Daoy (cell line): ENCODE results near the gene DTD2. TPM values are rescaled to one million over a fixed set of nuclear protein-coding genes. Genes with fewer than 3 reads are reported as not detected.

Experiments
- DNase-seq: peaks from one replicate; pipeline ENCODE4 v3.0.0-alpha.2; 2015; ENCODE audit warnings: low read depth
- total RNA-seq: library from RNA; depleted of rRNA; stranded (reverse); fragments of >200 nt; shearing (Covaris generic); gene quantifications from 2 replicates; pipeline ENCODE4 v1.2.3, GENCODE V29; 2014; rRNA removed

The DTD2 gene
- total RNA-seq, 1 experiment from 2014 or later = 39.5 TPM

- no peak for DNase-seq
Observed at GRCh38 chr14:31405599-31406232, 51.6 kb downstream of the DTD2 start.

- no peak for DNase-seq
Observed at GRCh38 chr14:31405106-31405505, 52.2 kb downstream of the DTD2 start.

- DNase-seq = no peak
Observed at GRCh38 chr14:31403707-31404106, 53.6 kb downstream of the DTD2 start.

- no peak for DNase-seq
Observed at GRCh38 chr14:31402764-31403439, 54.4 kb downstream of the DTD2 start.

GRCh38 chr14:31401369-31401932, 55.9 kb downstream of the DTD2 start:
- DNase-seq = no peak

- no peak for DNase-seq
Observed at GRCh38 chr14:31400031-31400638, 57.2 kb downstream of the DTD2 start.

Other genes starting within 250 kb of the DTD2 start
- 121 and 133 TPM in 2 replicates for gene HECTD1, start 249.7 kb downstream of the DTD2 start, total RNA-seq
- gene HEATR5A, start 37.0 kb downstream of the DTD2 start, total RNA-seq = 21.5 and 45.2 TPM in 2 replicates
- not detected in 2 replicates for gene GPR33, start 30.5 kb upstream of the DTD2 start, total RNA-seq
- 13.7 and 17.4 TPM in 2 replicates for gene NUBPL, start 103.9 kb upstream of the DTD2 start, total RNA-seq